ENCODE measurements around the gene WDR36.

DNA sequence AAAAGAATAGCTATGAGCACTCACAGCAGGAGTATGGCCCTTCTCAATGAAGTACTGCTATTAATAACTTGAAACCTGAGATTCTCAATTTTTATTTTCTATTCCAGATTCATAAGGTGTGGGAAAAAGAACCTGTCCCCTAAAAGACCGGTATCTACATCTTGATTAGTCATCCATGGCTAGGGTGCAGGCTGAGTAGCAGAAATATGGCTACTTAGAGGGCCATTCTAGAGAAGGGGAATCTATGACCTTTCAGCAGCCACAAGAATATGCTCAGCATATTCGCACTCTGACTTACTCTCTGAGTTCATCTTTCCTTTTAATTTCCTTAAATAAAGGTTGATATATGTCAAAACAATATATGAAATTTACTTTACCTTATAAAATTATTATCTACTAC lies 27.7 kb downstream of the WDR36 start:
- TF ChIP-seq, protein P1, sequence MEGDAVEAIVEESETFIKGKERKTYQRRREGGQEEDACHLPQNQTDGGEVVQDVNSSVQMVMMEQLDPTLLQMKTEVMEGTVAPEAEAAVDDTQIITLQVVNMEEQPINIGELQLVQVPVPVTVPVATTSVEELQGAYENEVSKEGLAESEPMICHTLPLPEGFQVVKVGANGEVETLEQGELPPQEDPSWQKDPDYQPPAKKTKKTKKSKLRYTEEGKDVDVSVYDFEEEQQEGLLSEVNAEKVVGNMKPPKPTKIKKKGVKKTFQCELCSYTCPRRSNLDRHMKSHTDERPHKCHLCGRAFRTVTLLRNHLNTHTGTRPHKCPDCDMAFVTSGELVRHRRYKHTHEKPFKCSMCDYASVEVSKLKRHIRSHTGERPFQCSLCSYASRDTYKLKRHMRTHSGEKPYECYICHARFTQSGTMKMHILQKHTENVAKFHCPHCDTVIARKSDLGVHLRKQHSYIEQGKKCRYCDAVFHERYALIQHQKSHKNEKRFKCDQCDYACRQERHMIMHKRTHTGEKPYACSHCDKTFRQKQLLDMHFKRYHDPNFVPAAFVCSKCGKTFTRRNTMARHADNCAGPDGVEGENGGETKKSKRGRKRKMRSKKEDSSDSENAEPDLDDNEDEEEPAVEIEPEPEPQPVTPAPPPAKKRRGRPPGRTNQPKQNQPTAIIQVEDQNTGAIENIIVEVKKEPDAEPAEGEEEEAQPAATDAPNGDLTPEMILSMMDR (IDR thresholded peaks at IDR 0.05): no peak
- TF ChIP-seq POLR2A (IDR thresholded peaks at IDR 0.05): no peak
